ENCODE data around the gene UGGT1. TPM values are rescaled to one million over a fixed set of nuclear protein-coding genes. Genes with fewer than 3 reads are reported as not detected.

Gene UGGT1
- total RNA-seq, 1 donor from 2014 or later, result 68.0 TPM

- H3K27ac ChIP-seq (ENCODE audit: low read depth, low read length), result peak overlapping the region; percentile 80
- no peak overlapping the region for H3K4me3 Mint-ChIP-seq (ENCODE audit: unreplicated experiment)
Measured at GRCh38 chr2:128237081-128237534, 146.1 kb downstream of the UGGT1 start.

DNA sequence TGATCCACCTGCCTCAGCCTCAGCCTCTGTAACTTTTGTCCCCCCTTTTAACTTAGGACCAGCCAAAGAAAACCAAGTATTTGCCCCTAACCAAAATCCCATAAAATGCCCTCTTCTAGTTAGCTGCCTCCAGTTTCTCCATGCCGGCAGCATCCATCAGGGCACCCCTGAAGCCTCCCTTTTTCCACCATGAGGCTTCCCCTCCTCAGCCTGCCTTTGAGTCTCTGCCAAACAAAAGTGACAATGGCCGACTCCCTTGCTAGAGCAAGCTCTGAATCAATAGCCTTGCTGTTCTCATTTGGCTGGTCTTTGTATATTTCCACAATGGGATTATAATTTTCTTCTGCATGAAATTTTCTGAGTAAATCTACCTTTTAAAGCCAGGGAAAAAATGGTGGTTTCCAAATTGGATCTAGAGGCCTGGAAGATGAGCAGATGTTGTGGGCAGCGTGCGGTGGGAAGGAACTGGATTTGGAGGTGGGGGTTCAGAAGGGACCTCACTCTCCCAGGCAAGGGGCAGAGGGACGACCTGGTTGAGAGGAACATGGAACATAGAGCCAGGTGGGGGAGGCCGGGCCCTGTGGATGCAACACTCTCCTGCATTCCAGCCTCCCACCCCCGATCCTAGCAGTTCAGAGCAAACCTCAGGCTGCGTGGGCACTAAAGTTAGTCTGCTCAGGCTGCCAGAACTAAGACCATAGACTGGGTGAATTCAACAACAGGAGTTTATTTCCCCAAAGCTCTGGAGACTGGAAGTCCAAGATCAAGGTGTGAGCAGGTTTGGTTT is 147.1 kb downstream of the UGGT1 start:
- Mint-ChIP-seq H3K27ac (ENCODE audit: unreplicated experiment) (no peak overlapping the region), H3K4me3 (ENCODE audit: unreplicated experiment) (no peak overlapping the region), H3K4me1 (ENCODE audit: low read depth, unreplicated experiment) (peaks cover 19% of the 10 kb centered on the region), H3K9me3 (ENCODE audit: unreplicated experiment) (no peaks in the 10 kb centered on the region), H3K36me3 (ENCODE audit: low read depth, unreplicated experiment) (no peaks in the 10 kb centered on the region), H3K27me3 (ENCODE audit: low read depth, unreplicated experiment) (peaks cover 10% of the 10 kb centered on the region)
- Histone ChIP-seq H3K79me2 (ENCODE audit: insufficient read depth, low read length) (no peaks in the 10 kb centered on the region), H3K4me1 (ENCODE audit: insufficient read depth, low read length) (peaks cover 18% of the 10 kb centered on the region), H3K9me3 (ENCODE audit: insufficient read depth, low read depth, low read length) (no peaks in the 10 kb centered on the region), H3K27me3 (ENCODE audit: insufficient read depth, low read length) (no peaks in the 10 kb centered on the region), H3K27ac (ENCODE audit: low read depth, low read length) (no peak overlapping the region), H4K20me1 (ENCODE audit: insufficient read depth, low read length) (no peaks in the 10 kb centered on the region), H3K4me2 (ENCODE audit: low read length) (no peak overlapping the region), H3K4me3 (ENCODE audit: insufficient read depth, low read depth, low read length) (no peak overlapping the region), H2AFZ (ENCODE audit: low read depth, low read length) (no peak overlapping the region), H3K9ac (ENCODE audit: low read length) (no peak overlapping the region), H3K36me3 (ENCODE audit: insufficient read depth, low read length) (no peaks in the 10 kb centered on the region)
- TF ChIP-seq, protein P1, sequence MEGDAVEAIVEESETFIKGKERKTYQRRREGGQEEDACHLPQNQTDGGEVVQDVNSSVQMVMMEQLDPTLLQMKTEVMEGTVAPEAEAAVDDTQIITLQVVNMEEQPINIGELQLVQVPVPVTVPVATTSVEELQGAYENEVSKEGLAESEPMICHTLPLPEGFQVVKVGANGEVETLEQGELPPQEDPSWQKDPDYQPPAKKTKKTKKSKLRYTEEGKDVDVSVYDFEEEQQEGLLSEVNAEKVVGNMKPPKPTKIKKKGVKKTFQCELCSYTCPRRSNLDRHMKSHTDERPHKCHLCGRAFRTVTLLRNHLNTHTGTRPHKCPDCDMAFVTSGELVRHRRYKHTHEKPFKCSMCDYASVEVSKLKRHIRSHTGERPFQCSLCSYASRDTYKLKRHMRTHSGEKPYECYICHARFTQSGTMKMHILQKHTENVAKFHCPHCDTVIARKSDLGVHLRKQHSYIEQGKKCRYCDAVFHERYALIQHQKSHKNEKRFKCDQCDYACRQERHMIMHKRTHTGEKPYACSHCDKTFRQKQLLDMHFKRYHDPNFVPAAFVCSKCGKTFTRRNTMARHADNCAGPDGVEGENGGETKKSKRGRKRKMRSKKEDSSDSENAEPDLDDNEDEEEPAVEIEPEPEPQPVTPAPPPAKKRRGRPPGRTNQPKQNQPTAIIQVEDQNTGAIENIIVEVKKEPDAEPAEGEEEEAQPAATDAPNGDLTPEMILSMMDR (IDR thresholded peaks at IDR 0.05; ENCODE audit: insufficient read depth, low read depth, low read length), result no peak
- TF ChIP-seq EZH2 (IDR thresholded peaks at IDR 0.05; ENCODE audit: insufficient read depth, low read length), result no peak
- FAIRE-seq, result no peak
- DNase-seq (ENCODE audit: low read depth), result peak; percentile 5

More at GRCh38 chr2:128237081-128237534, 146.1 kb downstream of the UGGT1 start:
- Mint-ChIP-seq H3K27ac (ENCODE audit: unreplicated experiment) (peak overlapping the region; percentile 34), H3K27me3 (ENCODE audit: low read depth, unreplicated experiment) (peaks cover 8% of the 10 kb centered on the region), H3K4me1 (ENCODE audit: low read depth, unreplicated experiment) (peaks cover 19% of the 10 kb centered on the region), H3K36me3 (ENCODE audit: low read depth, unreplicated experiment) (no peaks in the 10 kb centered on the region), H3K9me3 (ENCODE audit: unreplicated experiment) (no peaks in the 10 kb centered on the region)
- Histone ChIP-seq H2AFZ (ENCODE audit: low read depth, low read length) (no peak overlapping the region), H3K36me3 (ENCODE audit: insufficient read depth, low read length) (no peaks in the 10 kb centered on the region), H3K9ac (ENCODE audit: low read length) (peak overlapping the region; percentile 43), H3K27me3 (ENCODE audit: insufficient read depth, low read length) (no peaks in the 10 kb centered on the region), H3K79me2 (ENCODE audit: insufficient read depth, low read length) (no peaks in the 10 kb centered on the region), H3K4me3 (ENCODE audit: insufficient read depth, low read depth, low read length) (no peak overlapping the region), H3K9me3 (ENCODE audit: insufficient read depth, low read depth, low read length) (no peaks in the 10 kb centered on the region), H3K4me1 (ENCODE audit: insufficient read depth, low read length) (peaks cover 25% of the 10 kb centered on the region), H4K20me1 (ENCODE audit: insufficient read depth, low read length) (no peaks in the 10 kb centered on the region), H3K4me2 (ENCODE audit: low read length) (peak overlapping the region; percentile 75)
- FAIRE-seq (no peak), DNase-seq (ENCODE audit: low read depth) (peak; percentile 83)
- TF ChIP-seq, protein P1 (IDR thresholded peaks at IDR 0.05; ENCODE audit: insufficient read depth, low read depth, low read length), result no peak
- TF ChIP-seq EZH2 (IDR thresholded peaks at IDR 0.05; ENCODE audit: insufficient read depth, low read length), result no peak

DNA sequence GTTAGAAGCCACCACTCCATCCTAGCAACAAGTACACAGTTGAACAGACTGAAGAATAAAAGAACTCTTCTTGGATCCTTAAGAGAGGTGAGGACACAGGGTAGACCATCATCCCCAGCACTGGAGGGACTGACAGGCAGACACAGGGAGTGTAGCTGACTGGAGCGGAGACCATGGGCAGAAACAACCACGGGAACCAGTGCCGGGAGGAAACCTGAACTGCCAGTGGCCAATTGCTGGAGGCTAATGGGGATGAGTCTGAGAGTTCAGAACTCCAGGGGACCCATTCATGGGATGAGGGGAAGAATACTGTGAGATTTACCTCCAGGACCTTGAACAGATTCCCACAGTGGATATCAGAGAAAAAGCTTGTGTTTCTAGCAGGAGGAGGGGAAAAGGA is 150.9 kb downstream of the UGGT1 start:
- no peaks in the 10 kb centered on the region for H3K27me3 ChIP-seq (ENCODE audit: insufficient read depth, low read length)
- no peak overlapping the region for H3K9ac ChIP-seq (ENCODE audit: low read length)
- H3K9me3 ChIP-seq (ENCODE audit: insufficient read depth, low read depth, low read length), result no peaks in the 10 kb centered on the region
- no peak overlapping the region for H3K27ac Mint-ChIP-seq (ENCODE audit: unreplicated experiment)
- no peak overlapping the region for H3K27ac ChIP-seq (ENCODE audit: low read depth, low read length)
- H3K4me3 Mint-ChIP-seq (ENCODE audit: unreplicated experiment), result no peak overlapping the region
- TF ChIP-seq, protein P1 (IDR thresholded peaks at IDR 0.05; ENCODE audit: insufficient read depth, low read depth, low read length), result no peak
- no peak for FAIRE-seq
- H3K27me3 Mint-ChIP-seq (ENCODE audit: low read depth, unreplicated experiment), result peaks cover 8% of the 10 kb centered on the region
- H3K4me2 ChIP-seq (ENCODE audit: low read length), result no peak overlapping the region
- no peak for DNase-seq (ENCODE audit: low read depth)
- H3K79me2 ChIP-seq (ENCODE audit: insufficient read depth, low read length), result no peaks in the 10 kb centered on the region
- no peaks in the 10 kb centered on the region for H4K20me1 ChIP-seq (ENCODE audit: insufficient read depth, low read length)
- no peaks in the 10 kb centered on the region for H3K9me3 Mint-ChIP-seq (ENCODE audit: unreplicated experiment)
- H3K36me3 Mint-ChIP-seq (ENCODE audit: low read depth, unreplicated experiment), result no peaks in the 10 kb centered on the region
- no peak overlapping the region for H2AFZ ChIP-seq (ENCODE audit: low read depth, low read length)
- peaks cover 8% of the 10 kb centered on the region for H3K4me1 ChIP-seq (ENCODE audit: insufficient read depth, low read length)
- no peaks in the 10 kb centered on the region for H3K36me3 ChIP-seq (ENCODE audit: insufficient read depth, low read length)
- H3K4me1 Mint-ChIP-seq (ENCODE audit: low read depth, unreplicated experiment), result peaks cover 12% of the 10 kb centered on the region
- H3K4me3 ChIP-seq (ENCODE audit: insufficient read depth, low read depth, low read length), result no peak overlapping the region
